GM19395 (cell line): Measurements from ENCODE around the gene RTL9.
"Not testable (repeated sequence)": the region's sequence is repeated elsewhere in the genome, so short reads cannot be mapped to it uniquely, and the experiment has no call there.

Experiments used
- ATAC-seq: cut with Tn5 transposase; IDR thresholded peaks from one replicate; pipeline ENCODE4 v1.9.1; 2021; ENCODE audit warnings: mild to moderate bottlenecking, moderate library complexity; ENCODE audit not compliant: unreplicated experiment

RTL9 gene

DNA sequence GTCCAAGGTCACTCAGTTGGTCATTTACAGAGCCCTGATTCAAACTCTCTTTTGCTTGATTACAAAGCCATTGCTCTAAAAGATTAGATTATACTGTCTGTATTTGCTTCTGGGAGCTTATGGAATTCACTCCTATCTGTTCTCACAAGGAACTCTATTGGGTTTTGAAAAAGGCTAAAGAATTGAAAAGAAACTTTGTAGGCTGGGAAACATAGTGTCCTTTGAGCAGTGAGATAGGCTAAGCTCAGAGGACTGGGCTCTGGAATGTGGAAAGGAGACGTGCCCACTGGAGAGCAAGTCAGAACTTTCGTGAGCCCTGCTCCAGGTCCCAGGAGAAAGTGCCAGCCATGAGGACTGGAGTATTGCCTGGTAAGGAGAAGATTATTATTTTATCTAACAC lies at the start of gene RTL9:
Gene RTL9, plus strand, starts transcription at position 301 of the 400 bp plus-strand sequence. CDS start 91,770 bp downstream, outside the sequence.
- ATAC-seq: no peak

DNA sequence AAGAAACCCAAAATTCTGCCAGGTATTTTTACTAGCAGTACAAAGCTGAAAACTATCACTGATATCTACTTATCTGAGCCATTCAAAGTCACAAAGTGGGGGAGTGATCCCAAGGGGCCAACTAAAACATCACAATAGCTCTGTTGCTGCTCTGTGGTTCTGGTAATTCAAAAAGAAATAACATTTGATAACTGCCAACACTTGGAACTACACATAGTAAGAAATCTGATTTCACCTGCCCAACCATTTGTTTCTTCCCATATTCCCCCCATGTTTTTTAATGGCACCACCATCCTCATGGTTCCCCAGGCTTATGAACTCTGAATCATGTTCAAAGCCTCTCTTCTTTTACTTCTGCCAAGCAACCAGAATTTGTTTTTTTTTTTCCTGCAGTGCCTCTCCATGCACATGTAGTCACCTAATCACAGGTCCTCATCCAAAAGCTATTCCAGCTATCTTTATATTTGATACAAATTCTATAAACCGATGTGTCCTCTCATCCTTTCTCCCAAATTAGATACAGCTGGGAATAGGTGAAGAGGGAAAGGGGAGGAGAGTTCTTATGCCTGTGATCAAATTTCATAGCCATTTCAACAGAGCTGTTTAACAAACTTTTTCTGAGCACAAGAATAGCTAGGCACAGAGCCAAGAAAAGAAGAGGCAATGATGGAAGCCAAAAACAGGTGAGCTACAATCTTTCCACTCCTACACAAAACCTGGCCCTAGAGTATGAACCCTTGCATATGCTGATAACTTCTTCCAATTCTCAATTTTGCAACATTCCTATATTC lies 48.5 kb upstream of the RTL9 start:
- no peak for ATAC-seq

DNA sequence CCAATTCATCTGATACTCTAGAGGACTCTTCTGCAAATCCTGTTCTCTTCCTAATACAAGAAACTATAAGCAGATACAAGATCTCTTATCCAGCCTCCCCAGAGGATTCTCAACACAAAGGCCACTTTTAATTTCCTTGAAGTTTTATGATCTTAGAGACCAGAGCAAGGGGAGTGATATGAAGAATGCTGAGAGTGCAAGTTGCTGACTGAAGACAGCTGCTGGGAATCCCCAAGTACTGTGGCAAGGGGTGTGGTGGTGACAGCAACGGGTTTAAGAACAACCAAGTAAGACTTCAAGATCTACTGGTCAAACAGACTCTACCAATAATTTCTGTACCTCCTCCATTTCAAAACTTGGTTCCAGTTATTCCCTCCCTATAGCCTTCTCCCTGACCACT lies 47.8 kb upstream of the RTL9 start:
- ATAC-seq: peak; percentile 82

DNA sequence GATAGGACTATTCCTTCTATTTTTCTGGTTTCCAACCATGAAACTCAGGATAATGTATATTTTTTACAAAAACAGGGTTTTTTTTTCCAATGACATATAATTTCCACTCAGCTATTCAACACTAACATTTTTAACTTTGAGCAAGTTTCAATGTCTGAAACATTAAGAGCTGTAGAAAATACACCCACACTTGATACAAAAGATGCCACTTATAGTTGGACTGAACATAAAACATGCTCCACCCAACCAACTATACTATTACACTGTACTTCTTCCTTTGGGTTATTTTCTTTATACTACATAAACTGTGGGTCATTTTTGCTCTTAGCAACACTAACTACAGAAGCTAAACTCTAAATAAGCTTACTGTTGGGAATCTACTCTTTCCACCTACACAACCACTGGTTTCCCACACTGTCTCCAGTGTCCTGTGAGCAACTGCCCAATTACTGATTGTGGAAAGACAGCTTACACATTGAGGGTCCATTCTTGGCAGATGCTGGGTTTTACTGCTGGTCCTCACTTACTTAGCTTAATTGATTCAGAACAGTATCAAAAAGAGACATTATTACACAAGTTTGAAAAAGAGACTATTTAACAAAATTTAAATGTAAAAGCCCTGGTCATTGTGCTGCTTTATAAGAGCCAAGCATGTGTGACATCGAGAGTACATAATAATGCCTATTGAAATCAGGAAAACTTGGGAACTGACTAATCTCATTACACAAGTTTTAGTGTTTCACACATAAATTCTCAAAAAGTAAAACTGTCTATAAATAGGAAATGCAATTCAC lies 47.0 kb upstream of the RTL9 start:
- no peak for ATAC-seq

DNA sequence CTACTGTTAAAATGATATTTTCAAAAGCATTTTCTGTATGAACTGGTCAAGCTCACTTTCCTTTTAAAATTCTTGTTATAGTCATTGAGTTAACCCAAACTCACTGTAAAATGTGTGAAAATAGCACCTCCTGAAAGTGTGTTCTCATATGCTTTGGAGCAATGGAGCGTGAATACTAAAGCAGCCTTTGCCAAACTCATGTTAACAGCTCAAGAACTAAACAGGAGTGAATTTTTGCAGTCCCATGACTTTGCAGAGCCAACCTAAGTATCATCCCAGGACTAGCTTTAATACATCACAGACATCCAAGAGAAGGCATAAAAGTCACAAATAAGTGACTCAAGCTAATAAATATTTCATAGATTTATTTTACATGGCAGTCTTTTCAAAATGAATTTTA lies 43.1 kb upstream of the RTL9 start:
- peak; percentile 28 for ATAC-seq

- ATAC-seq: no peak
Measured at GRCh38 chrX:110316351-110317060, 42.1 kb upstream of the RTL9 start.

- ATAC-seq: peak; percentile 23
Measured at GRCh38 chrX:110317061-110317819, 41.4 kb upstream of the RTL9 start.

DNA sequence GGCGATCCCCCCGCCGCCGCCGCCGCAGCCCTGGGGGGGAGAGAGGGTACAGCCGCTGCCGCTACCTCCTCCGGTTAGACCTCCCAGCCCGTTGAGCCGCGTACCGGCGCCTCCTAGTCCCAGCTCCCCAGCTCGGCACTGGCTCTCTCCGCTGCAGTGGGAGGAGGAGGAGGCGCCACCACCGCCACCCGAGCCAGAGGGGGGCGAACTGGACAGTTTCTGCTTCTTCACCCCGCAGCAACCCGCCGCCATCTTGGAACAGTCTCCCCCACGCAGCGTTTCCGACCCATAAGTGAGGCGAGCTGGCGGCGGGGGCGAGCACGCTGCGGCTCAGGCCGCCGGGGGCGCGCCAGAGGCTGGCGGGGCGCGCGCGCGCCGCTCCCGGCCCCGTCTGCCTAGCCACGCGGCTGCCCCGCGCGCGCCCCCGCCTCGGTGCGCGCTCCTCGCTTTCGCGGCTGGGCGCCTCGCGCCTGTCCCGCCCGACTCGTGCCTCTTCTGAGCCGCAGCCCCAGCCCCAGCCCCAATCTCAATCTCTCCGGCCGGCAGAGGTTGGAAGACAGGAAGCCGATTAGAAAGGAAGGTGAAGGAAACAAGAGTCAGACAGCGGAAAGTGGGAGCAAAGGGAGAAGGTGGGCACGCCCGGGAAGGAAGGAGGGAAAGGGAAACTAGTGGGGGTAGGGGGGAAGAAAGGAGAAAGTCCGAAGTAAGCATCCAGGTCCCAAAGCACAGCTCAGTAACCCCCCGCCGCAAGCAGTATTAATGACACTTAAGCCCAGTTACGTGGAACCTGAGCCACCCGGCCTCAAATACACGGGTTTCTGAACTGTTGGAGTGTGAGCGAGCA lies 40.6 kb upstream of the RTL9 start, which contains the start of gene AMMECR1:
Gene AMMECR1, minus strand, starts transcription at position 266 of the 844 bp plus-strand sequence. Its CDS starts 14 bp downstream, at position 252.
- peak; percentile 74 for ATAC-seq

- peak; percentile 35 for ATAC-seq
Measured at GRCh38 chrX:110318664-110318968, 40.0 kb upstream of the RTL9 start.

GRCh38 chrX:110320381-110320987 lies 38.2 kb upstream of the RTL9 start:
- ATAC-seq: no peak

DNA sequence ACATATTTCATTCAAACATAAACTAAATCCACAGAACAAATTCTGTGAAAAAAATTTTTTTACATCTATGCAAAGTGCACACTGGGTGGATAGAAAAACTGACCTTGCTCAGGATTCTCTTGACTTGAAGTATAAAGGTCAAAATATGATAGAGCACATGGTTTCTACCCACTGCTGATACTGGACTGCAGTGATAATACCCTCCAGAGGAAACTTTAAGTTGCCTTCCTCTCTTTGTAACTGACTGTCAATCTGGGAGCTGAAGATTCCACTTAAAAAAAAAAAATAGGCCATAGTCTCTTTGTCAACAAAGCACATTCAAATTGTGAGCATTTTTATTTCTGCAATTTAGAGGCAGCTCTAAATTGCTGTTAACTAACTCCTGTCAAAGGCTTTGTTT lies 37.6 kb upstream of the RTL9 start:
- ATAC-seq: no peak

DNA sequence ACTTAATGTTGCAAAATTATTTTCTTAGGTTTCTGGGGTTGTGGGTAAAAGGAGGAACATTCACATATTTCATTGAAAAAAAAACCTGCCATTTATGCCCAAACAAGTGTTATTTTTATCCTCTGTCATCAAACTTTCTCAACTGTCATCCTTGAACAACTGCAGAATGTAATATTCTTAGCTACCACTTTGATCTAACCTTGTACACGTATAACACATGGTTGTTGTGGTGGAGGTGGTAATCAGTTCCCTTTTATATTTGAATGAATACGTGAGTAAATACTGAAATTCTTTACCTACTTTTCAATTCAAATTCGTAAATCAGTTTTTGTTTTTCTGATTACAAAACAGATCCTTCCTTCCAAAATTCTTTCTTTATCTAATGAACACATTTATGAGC lies 37.0 kb upstream of the RTL9 start:
- ATAC-seq: no peak

DNA sequence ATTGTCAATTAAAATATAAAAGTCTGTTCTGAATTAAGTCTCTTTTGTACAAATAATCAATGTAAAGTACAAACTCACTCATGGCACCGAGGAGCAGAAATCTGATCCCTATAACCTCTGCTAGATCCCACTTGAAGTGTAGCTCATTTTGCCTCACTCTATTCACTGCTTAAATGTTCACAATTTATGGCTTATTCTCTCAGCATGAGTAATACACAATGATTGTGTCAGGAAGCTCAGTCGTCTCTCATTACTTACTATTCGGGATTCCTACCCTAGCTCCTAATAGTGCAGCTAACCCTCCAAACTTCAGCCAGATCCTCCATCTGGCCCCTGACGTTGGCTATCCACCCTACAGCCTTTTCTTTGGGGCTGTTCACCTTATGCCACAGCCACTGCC lies 36.0 kb upstream of the RTL9 start:
- no peak for ATAC-seq

DNA sequence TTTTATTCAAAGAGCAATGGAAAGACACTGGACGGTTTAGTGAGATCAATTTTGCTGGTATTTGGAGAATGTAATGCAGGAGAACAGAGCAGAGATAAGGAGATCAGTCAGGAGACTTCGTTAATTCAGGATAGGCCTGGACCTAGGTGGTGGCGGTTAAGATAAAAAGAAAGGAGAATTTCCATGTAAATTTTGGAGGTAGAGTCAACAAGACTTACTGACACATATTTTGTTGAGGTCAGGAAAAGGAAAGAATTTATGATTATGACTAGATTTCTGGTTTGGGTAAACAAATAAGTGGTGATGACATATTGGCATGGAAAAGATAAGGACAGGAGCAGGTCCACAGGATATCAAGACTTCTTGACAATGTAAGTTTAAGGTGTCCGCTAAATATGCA lies 31.9 kb upstream of the RTL9 start:
- ATAC-seq: no peak

DNA sequence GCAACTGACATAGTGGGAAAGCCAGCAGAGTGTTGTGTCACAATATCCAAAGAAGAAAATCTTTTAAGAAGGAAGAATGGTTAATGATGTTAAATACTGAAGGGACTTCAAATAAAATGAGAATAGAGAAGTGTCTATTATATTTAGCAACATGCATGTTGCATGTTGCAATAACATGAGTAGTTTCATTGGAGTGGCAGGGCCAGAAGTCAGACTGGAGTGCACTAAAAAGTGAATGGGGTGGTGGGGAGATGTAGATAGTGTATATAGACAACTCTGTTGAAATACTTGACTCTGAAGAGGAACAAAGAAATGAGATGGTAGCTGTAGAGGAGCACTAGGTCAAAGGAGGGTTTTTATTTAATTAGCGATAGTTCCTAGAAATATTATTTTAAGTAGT lies 31.3 kb upstream of the RTL9 start:
- no peak for ATAC-seq

GRCh38 chrX:110328613-110329012 lies 30.0 kb upstream of the RTL9 start:
- ATAC-seq: not testable (repeated sequence)

GRCh38 chrX:110331444-110332030 lies 27.1 kb upstream of the RTL9 start:
- ATAC-seq: no peak

- ATAC-seq: not testable (repeated sequence)
Measured at GRCh38 chrX:110333458-110333857, 25.2 kb upstream of the RTL9 start.

GRCh38 chrX:110338935-110339334 lies 19.7 kb upstream of the RTL9 start:
- no peak for ATAC-seq
